NCI-H2081 (cell line): ENCODE results near the gene RRP15.
A peak's percentile ranks its signal among the peaks of the same experiment; 100 is the strongest.
"Not testable (repeated sequence)": the region's sequence is repeated elsewhere in the genome, so short reads cannot be mapped to it uniquely, and the experiment has no call there.

Experiments
- DNase-seq, 2 experiments: peaks; one replicate each; lab custom pipeline; 2025; lab: John Stamatoyannopoulos, UW

RRP15 gene

GRCh38 chr1:218297461-218297860 is 12.4 kb downstream of the RRP15 start:
- DNase-seq: no peak

- DNase-seq: no peak
Observed at GRCh38 chr1:218297867-218298266, 12.8 kb downstream of the RRP15 start.

GRCh38 chr1:218298398-218298797 is 13.3 kb downstream of the RRP15 start:
- DNase-seq: no peak

GRCh38 chr1:218299416-218299815 is 14.3 kb downstream of the RRP15 start:
- peak; percentile 18 to 53 for DNase-seq

- DNase-seq: no peak
Observed at GRCh38 chr1:218301217-218301616, 16.1 kb downstream of the RRP15 start.

- DNase-seq: no peak
Observed at GRCh38 chr1:218302155-218302554, 17.1 kb downstream of the RRP15 start.

- no peak for DNase-seq
Observed at GRCh38 chr1:218303176-218303879, 18.2 kb downstream of the RRP15 start.

- peak; percentile 81 to 95 for DNase-seq
Observed at GRCh38 chr1:218304281-218305039, 19.4 kb downstream of the RRP15 start.

GRCh38 chr1:218305472-218306064 is 20.5 kb downstream of the RRP15 start:
- DNase-seq: no peak

GRCh38 chr1:218312509-218312908 is 27.4 kb downstream of the RRP15 start:
- no peak for DNase-seq

GRCh38 chr1:218314316-218314715 is 29.2 kb downstream of the RRP15 start:
- DNase-seq: no peak

- no peak for DNase-seq
Observed at GRCh38 chr1:218315638-218316037, 30.5 kb downstream of the RRP15 start.

GRCh38 chr1:218317061-218317460 is 32.0 kb downstream of the RRP15 start:
- DNase-seq: no peak

GRCh38 chr1:218320182-218320581 is 35.1 kb downstream of the RRP15 start:
- DNase-seq: not testable (repeated sequence)

- no peak for DNase-seq
Observed at GRCh38 chr1:218322762-218323161, 37.7 kb downstream of the RRP15 start.

- no peak for DNase-seq
Observed at GRCh38 chr1:218323568-218324225, 38.6 kb downstream of the RRP15 start.

GRCh38 chr1:218324226-218324580 is 39.1 kb downstream of the RRP15 start:
- DNase-seq: no peak

GRCh38 chr1:218328769-218329168 is 43.7 kb downstream of the RRP15 start:
- DNase-seq: no peak

GRCh38 chr1:218330043-218330623 is 45.0 kb downstream of the RRP15 start:
- peak; percentile 34 to 70 for DNase-seq

- no peak for DNase-seq
Observed at GRCh38 chr1:218332416-218332815, 47.3 kb downstream of the RRP15 start.

- DNase-seq: peak; percentile 82 to 93
Observed at GRCh38 chr1:218336328-218336727, 51.2 kb downstream of the RRP15 start.

GRCh38 chr1:218339267-218339831 is 54.3 kb downstream of the RRP15 start:
- peak; percentile 60 to 61 for DNase-seq
